ENCODE measurements around the gene MECP2. TPM values are rescaled to one million over a fixed set of nuclear protein-coding genes. Genes with fewer than 3 reads are reported as not detected.
"Not testable (repeated sequence)": the region's sequence is repeated elsewhere in the genome, so short reads cannot be mapped to it uniquely, and the experiment has no call there.

MECP2 gene
- total RNA-seq, 1 donor, result 27.4 TPM

- no peak overlapping the region for H3K4me3 ChIP-seq (ENCODE audit: low read depth, low read length)
- TF ChIP-seq CTCF (IDR thresholded peaks at IDR 0.05; ENCODE audit: insufficient read depth, low read length), result no peak
- no peak for DNase-seq (ENCODE audit: low read depth)
Observed at GRCh38 chrX:153981771-153982533, 115.6 kb downstream of the MECP2 start.

- TF ChIP-seq CTCF (IDR thresholded peaks at IDR 0.05; ENCODE audit: insufficient read depth, low read length), result no peak
- H3K4me3 ChIP-seq (ENCODE audit: low read depth, low read length), result no peak overlapping the region
- no peak for DNase-seq (ENCODE audit: low read depth)
Observed at GRCh38 chrX:153981231-153981630, 116.3 kb downstream of the MECP2 start.

GRCh38 chrX:153980394-153980793 lies 117.1 kb downstream of the MECP2 start:
- not testable (repeated sequence) for H3K4me3 ChIP-seq (ENCODE audit: low read depth, low read length); DNase-seq (ENCODE audit: low read depth)

DNA sequence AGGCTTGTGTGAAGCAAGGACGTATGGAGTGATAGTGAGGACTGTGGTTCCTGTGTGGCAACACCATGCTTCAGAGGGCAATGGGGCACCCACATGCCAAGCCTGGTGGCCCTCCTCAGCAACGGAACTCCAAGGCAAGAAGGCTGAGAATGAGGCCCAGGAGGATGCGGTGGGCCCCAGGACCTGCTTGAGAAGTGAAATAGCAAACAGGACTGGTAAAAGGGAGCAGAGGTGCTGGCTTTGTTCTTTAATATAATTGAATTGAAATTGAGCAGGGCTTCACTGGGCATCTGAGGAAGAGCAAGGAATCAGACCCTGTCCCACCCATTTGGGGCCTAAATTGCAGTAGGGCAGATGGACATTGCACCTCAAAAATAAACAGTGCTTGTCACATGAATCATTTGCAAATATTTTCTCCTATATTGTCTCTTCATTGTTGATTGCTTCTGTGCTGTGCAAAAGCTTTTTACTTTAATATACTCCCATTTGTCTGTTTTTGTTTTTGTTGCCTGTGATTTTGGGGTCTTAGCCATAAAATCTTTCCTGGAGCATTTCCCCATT lies 122.7 kb downstream of the MECP2 start:
- no peak overlapping the region for H3K4me3 ChIP-seq (ENCODE audit: low read depth, low read length)
- DNase-seq (ENCODE audit: low read depth), result no peak
- TF ChIP-seq CTCF (IDR thresholded peaks at IDR 0.05; ENCODE audit: insufficient read depth, low read length), result no peak

- no peak for DNase-seq (ENCODE audit: low read depth)
- H3K4me3 ChIP-seq (ENCODE audit: low read depth, low read length), result peak overlapping the region; percentile 88
- no peak for TF ChIP-seq CTCF (IDR thresholded peaks at IDR 0.05; ENCODE audit: insufficient read depth, low read length)
Observed at GRCh38 chrX:153974003-153974725, 123.4 kb downstream of the MECP2 start.

- peak; percentile 36 for DNase-seq (ENCODE audit: low read depth)
- H3K4me3 ChIP-seq (ENCODE audit: low read depth, low read length), result peak overlapping the region; percentile 88
- TF ChIP-seq CTCF (IDR thresholded peaks at IDR 0.05; ENCODE audit: insufficient read depth, low read length), result no peak
Observed at GRCh38 chrX:153973127-153974002, 124.2 kb downstream of the MECP2 start.

Measured in fibroblast of the aortic adventitia (primary cell).